Activated CD4-positive, alpha-beta T cell treated with anti-CD3 and anti-CD28 coated beads, Interleukin-2, amount 10 ng/mL, durations not matched to agents 24 days and 14 days (primary cell): ENCODE measurements around the gene SELENOM. TPM values are rescaled to one million over a fixed set of nuclear protein-coding genes. Genes with fewer than 3 reads are reported as not detected.

Experiments used
- DNase-seq: peaks from one replicate; pipeline ENCODE4 v3.0.0; 2022
- H3K27ac Mint-ChIP-seq: one replicate; pipeline ENCODE4 v1.8.0; 2022; ENCODE audit warnings: mild to moderate bottlenecking, mixed read lengths
- H3K27me3 Mint-ChIP-seq: one replicate; pipeline ENCODE4 v1.8.0; 2022; ENCODE audit warnings: mixed read lengths
- H3K36me3 Mint-ChIP-seq: one replicate; pipeline ENCODE4 v1.8.0; 2022; ENCODE audit warnings: low read depth, mild to moderate bottlenecking, mixed read lengths
- H3K4me1 Mint-ChIP-seq: one replicate; pipeline ENCODE4 v1.8.0; 2021; ENCODE audit warnings: mixed read lengths
- H3K4me3 Mint-ChIP-seq: one replicate; pipeline ENCODE4 v1.8.0; 2022; ENCODE audit warnings: mild to moderate bottlenecking, moderate library complexity, mixed read lengths
- H3K9me3 Mint-ChIP-seq: one replicate; pipeline ENCODE4 v1.8.0; 2021; ENCODE audit warnings: mixed read lengths
- intact Hi-C: fragments of 100-400 bp; cut with micrococcal nuclease; formaldehyde crosslinking; loops from one replicate; pipeline ENCODE4 v1.15.1; 2023
- total RNA-seq: library from RNA; stranded (reverse); gene quantifications from 2 replicates; pipeline ENCODE4 v1.2.3, GENCODE V29; 2022

Gene SELENOM
- total RNA-seq, 1 donor from 2014 or later = 8.2 TPM

- intact Hi-C loops = loop anchor here (1.0 kb wide), 3 partner anchors 22 to 241 kb away; no protein-coding TSS in a partner anchor
- DNase-seq = no peak
- Mint-ChIP-seq H3K27ac (peak overlapping the region; percentile 55), H3K36me3 (no peaks in the 10 kb centered on the region), H3K9me3 (no peaks in the 10 kb centered on the region), H3K4me1 (peaks cover 12% of the 10 kb centered on the region), H3K4me3 (peak overlapping the region; percentile 87), H3K27me3 (peaks cover 2% of the 10 kb centered on the region)
Measured at GRCh38 chr22:31106731-31107177, 614 bp downstream of the SELENOM start.

- peaks cover 12% of the 10 kb centered on the region for H3K4me1 Mint-ChIP-seq
- H3K27me3 Mint-ChIP-seq = peaks cover 2% of the 10 kb centered on the region
- DNase-seq = no peak
- no peaks in the 10 kb centered on the region for H3K9me3 Mint-ChIP-seq
- peak overlapping the region; percentile 41 for H3K4me3 Mint-ChIP-seq
- H3K36me3 Mint-ChIP-seq = peaks cover 1% of the 10 kb centered on the region
- intact Hi-C loops = no loop called here
- no peak overlapping the region for H3K27ac Mint-ChIP-seq
Measured at GRCh38 chr22:31106001-31106571, 1.3 kb downstream of the SELENOM start.

DNA sequence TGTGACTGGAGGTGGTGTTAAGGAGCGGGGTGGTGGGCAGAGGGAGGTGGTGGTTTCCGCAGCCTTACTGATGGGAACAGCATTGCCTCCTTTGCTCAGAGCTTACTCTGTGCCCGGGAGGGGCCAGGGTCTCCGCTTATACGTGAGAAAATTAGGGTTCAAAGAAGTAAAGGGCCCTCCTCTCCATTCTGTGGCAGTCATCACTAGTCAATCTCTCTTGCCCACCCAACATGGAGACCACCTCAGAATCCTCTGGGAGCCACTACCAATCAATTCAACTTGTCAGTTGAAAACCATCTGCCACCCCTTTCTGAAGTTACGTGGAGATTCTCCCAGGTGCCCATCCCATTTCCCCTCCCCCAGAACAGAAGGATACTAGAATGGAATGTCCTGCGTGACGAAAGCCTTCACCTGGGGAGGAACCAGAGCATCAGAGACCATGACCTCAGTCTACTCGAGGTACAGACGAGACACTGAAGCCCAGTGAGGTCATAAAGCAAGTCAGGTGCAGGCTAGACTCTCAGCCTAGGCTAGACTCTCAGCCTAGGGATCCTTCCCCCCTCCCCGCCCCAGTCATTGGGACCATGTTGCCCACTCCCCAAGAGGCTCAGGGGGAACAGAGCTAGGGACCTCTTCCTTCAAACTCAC lies 2.0 kb downstream of the SELENOM start:
- intact Hi-C loops = no loop called here
- H3K27ac Mint-ChIP-seq = no peak overlapping the region
- peaks cover 1% of the 10 kb centered on the region for H3K36me3 Mint-ChIP-seq
- H3K9me3 Mint-ChIP-seq = no peaks in the 10 kb centered on the region
- no peak for DNase-seq
- no peak overlapping the region for H3K4me3 Mint-ChIP-seq
- peaks cover 2% of the 10 kb centered on the region for H3K27me3 Mint-ChIP-seq
- peaks cover 12% of the 10 kb centered on the region for H3K4me1 Mint-ChIP-seq

- peaks cover 1% of the 10 kb centered on the region for H3K36me3 Mint-ChIP-seq
- intact Hi-C loops = no loop called here
Measured at GRCh38 chr22:31104869-31105268, 2.5 kb downstream of the SELENOM start.

DNA sequence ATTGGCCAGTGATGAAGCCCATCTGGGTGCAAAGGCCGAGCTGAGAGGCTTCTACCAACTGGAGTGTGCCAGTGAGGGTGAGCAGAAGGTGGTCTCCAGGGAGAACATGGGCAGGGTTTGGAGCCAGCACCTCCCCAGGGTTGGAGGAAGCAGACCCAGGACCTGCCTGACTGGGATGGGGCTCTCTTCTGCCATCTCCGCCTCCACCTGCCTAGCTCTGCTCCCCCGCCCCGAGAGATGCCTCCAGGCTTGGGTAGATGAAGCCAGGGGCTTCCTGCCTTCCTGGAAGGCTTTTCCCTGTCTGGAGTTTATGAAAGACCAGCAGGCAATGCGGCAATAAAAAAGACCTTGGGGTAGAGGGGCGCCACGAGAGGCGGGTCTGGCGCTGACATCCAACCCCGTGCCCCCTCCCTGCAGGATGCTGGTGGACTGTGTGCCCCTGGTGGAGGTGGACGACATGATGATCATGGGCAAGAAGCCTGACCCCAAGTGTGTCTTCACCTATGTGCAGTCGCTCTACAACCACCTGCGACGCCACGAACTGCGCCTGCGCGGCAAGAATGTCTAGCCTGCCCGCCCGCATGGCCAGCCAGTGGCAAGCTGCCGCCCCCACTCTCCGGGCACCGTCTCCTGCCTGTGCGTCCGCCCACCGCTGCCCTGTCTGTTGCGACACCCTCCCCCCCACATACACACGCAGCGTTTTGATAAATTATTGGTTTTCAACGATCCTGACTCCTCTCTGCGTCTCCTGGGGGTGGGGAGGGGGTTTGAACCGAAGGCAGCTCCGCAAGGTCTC lies 3.3 kb downstream of the SELENOM start:
- intact Hi-C loops = no loop called here
- H3K4me3 Mint-ChIP-seq = no peak overlapping the region
- H3K27ac Mint-ChIP-seq = no peak overlapping the region
- no peaks in the 10 kb centered on the region for H3K27me3 Mint-ChIP-seq
- peaks cover 12% of the 10 kb centered on the region for H3K4me1 Mint-ChIP-seq
- peaks cover 1% of the 10 kb centered on the region for H3K36me3 Mint-ChIP-seq
- DNase-seq = no peak
- no peaks in the 10 kb centered on the region for H3K9me3 Mint-ChIP-seq

More at GRCh38 chr22:31104869-31105268, 2.5 kb downstream of the SELENOM start:
- Mint-ChIP-seq H3K4me3 (no peak overlapping the region), H3K27ac (no peak overlapping the region), H3K4me1 (peaks cover 12% of the 10 kb centered on the region), H3K9me3 (no peaks in the 10 kb centered on the region), H3K27me3 (no peaks in the 10 kb centered on the region)
- DNase-seq = no peak

DNA sequence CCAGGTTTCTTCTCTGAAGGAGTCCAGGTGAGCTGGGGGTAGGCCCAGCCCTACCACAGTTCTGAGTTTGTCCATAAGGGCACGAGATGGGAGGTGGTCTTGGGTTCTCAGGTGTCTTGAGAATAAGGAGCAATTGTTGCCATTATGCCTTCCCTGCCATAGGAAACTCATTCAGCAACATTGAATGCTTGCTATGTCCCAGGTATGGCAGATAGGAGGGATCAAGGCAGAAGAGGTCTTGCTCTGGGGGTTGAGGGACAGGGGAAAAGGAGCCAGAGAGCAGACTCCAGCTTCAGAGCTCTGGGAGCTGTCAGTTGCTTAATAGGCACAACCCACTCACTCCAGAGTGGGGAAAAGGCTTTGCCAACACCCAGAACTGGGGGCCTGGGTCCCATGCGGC lies 4.3 kb downstream of the SELENOM start:
- Mint-ChIP-seq H3K4me3 (no peak overlapping the region), H3K27me3 (no peaks in the 10 kb centered on the region), H3K36me3 (peaks cover 1% of the 10 kb centered on the region), H3K4me1 (peaks cover 11% of the 10 kb centered on the region), H3K9me3 (no peaks in the 10 kb centered on the region), H3K27ac (peak overlapping the region; percentile 53)
- no peak for DNase-seq
- intact Hi-C loops = no loop called here

GRCh38 chr22:31102441-31103081 lies 4.8 kb downstream of the SELENOM start:
- intact Hi-C loops = no loop called here
- peaks cover 1% of the 10 kb centered on the region for H3K36me3 Mint-ChIP-seq
- no peaks in the 10 kb centered on the region for H3K9me3 Mint-ChIP-seq
- peak overlapping the region; percentile 36 for H3K27ac Mint-ChIP-seq
- H3K27me3 Mint-ChIP-seq = no peaks in the 10 kb centered on the region
- H3K4me1 Mint-ChIP-seq = peaks cover 5% of the 10 kb centered on the region
- no peak overlapping the region for H3K4me3 Mint-ChIP-seq
- no peak for DNase-seq

DNA sequence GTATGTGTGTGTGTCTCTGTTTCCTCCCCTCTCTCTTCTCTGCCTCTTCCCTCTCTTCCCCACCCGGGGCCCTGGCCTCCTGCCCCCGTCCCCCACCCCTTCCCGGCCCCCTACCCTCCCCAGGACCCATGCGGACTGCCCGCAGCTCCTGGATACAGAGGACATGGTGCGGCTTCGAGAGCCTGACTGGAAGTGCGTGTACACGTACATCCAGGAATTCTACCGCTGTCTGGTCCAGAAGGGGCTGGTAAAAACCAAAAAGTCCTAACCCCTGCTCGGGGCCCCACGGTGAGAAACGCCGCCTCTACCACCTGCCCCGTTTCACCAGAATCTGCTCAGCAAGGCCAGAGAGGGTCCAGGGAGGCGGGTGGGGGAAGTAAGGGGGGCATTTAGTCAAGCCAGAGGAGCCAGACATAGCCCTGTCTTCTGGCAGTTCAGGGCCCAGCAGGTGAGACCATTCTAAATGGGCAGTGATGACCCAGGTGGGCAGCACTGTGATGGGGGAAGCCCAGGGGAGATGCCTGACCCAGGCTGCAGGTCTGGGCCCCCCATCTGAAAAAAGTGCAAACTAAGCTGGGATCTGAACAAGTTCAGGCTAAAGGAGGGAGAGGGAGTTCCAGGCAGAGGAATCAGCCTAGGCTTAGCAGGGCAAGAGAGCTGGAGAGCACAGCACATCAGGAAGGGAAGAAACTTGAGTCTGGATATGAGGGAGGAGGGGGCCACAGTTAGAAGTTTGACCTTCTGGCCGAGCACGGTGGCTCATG lies 6.4 kb downstream of the SELENOM start:
- intact Hi-C loops = no loop called here
- Mint-ChIP-seq H3K4me3 (no peak overlapping the region), H3K36me3 (peaks cover 2% of the 10 kb centered on the region), H3K9me3 (no peaks in the 10 kb centered on the region), H3K27ac (no peak overlapping the region), H3K4me1 (no peaks in the 10 kb centered on the region), H3K27me3 (no peaks in the 10 kb centered on the region)
- no peak for DNase-seq

DNA sequence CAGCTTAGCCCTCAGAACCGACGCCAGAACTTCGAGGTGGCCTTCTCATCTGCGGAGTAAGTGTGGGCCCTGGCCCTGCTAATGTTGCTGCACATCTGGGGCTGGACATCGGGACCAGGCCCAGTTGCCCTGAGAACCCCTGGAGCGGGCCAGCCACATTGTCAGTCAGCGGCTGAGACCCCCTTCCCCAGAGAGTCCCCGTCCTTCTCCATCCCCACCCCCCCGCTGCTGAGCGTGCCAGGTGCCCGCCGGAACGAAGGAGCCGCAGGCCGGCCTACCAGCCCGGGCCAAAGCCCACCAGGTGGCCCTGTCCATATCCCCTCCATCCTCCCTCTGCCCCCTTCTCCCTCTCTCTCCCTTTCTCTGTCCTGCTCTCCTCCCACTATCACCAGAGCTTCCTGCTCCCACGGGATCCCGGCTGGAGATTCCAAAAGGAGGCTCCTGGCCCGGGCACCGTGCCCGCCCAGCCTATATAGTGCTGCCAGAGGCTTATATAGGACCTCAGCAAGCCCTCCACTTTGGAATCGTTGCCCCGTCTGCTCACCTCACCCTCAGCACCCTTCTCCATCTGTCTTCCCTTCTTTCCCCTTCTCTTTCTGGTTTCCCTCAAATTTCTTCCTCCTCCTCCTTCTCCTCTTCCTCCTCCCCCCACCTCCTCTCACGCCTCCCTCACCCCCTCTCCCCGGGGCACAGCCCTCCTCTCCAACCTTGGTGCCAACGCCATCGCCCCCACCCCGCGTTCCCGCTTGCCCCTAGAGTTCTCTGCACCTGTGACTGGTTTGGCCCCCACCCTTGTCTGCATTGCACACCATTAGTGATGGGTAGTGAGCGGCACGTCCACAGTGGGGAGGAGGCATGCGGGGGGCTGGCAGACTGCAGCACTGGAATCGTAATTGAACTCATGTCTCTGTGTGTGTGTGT lies 7.3 kb downstream of the SELENOM start:
- H3K9me3 Mint-ChIP-seq = no peaks in the 10 kb centered on the region
- H3K4me3 Mint-ChIP-seq = no peak overlapping the region

GRCh38 chr22:31099386-31099785 lies 8.0 kb downstream of the SELENOM start:
- Mint-ChIP-seq H3K9me3 (no peaks in the 10 kb centered on the region), H3K4me1 (no peaks in the 10 kb centered on the region), H3K36me3 (peaks cover 4% of the 10 kb centered on the region), H3K27me3 (no peaks in the 10 kb centered on the region), H3K4me3 (no peak overlapping the region), H3K27ac (no peak overlapping the region)
- intact Hi-C loops = no loop called here
- DNase-seq = no peak

More for the DNA sequence above, 7.3 kb downstream of the SELENOM start:
- no peak overlapping the region for H3K27ac Mint-ChIP-seq
- H3K4me1 Mint-ChIP-seq = no peaks in the 10 kb centered on the region
- DNase-seq = no peak
- peaks cover 4% of the 10 kb centered on the region for H3K36me3 Mint-ChIP-seq
- no peaks in the 10 kb centered on the region for H3K27me3 Mint-ChIP-seq
- intact Hi-C loops = no loop called here

GRCh38 chr22:31098632-31099110 lies 8.7 kb downstream of the SELENOM start:
- no peak for DNase-seq
- Mint-ChIP-seq H3K4me1 (no peaks in the 10 kb centered on the region), H3K4me3 (no peak overlapping the region), H3K27me3 (no peaks in the 10 kb centered on the region), H3K27ac (no peak overlapping the region), H3K36me3 (peaks cover 4% of the 10 kb centered on the region), H3K9me3 (no peaks in the 10 kb centered on the region)
- intact Hi-C loops = no loop called here

DNA sequence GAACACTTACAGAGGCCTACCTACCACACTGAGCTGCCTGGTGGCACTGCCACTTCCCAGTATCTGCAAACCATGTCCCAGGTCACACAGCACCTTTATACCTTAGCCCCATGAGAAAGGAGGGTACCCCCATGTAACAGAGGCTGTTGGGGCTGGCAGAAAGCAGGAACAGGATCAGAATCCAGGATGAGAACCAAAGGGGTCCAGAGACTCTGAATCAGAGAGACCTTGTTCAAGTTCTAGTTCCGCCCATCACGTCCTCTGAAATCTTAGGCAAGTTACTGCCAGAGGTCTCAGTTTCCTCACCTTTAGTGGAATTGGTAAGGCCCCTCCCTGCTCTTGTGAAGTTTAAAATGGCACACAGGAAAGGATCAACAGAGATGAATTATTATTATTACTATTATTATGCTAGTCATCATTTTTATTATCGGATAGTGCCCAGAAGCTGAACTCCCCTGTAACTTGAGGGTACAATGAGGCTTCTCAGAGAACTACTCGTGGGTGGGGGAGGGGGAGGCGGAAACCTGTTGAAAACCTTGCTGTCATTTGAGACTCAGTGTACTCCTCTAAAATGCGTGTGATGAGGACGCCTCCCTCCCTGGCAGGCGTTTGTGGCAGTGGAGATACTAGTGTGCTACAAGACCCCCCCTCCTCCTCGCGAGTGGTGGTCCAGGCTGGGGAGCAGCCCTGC lies 9.3 kb downstream of the SELENOM start:
- Mint-ChIP-seq H3K9me3 (no peaks in the 10 kb centered on the region), H3K27me3 (no peaks in the 10 kb centered on the region), H3K36me3 (peaks cover 4% of the 10 kb centered on the region), H3K4me1 (no peaks in the 10 kb centered on the region), H3K4me3 (no peak overlapping the region), H3K27ac (no peak overlapping the region)
- intact Hi-C loops = no loop called here
- DNase-seq = no peak
